K562 (cell line): ENCODE results near the gene MVP. TPM values are rescaled to one million over a fixed set of nuclear protein-coding genes. Genes with fewer than 3 reads are reported as not detected.

Source experiments
- ATF2 ChIP-seq: sonication (generic); formaldehyde crosslinking; IDR thresholded peaks from 2 replicates; pipeline ENCODE4 v1.8.1; 2022; ENCODE audit warnings: missing genetic modification reagents
- ATF6 ChIP-seq: sonication (generic); formaldehyde crosslinking; IDR thresholded peaks from 2 replicates; pipeline ENCODE4 v1.4.0; 2020; ENCODE audit warnings: mild to moderate bottlenecking, missing genetic modification reagents
- BCOR ChIP-seq: fragments of 450-650 bp; IDR thresholded peaks from 2 replicates; pipeline ENCODE4 v1.6.1; 2016
- BRD9 ChIP-seq: fragments of 450-650 bp; IDR thresholded peaks from 2 replicates; pipeline ENCODE4 v1.6.1; 2018; ENCODE audit warnings: low read depth; ENCODE audit not compliant: partially characterized antibody
- CBX5 ChIP-seq: IDR thresholded peaks from 2 replicates; pipeline ENCODE4 v1.6.1; 2014; ENCODE audit warnings: low read depth, borderline replicate concordance
- CREB1 ChIP-seq, 2 experiments: sonication (generic) in 1 of 2; formaldehyde crosslinking in 1 of 2; IDR thresholded peaks; 2 replicates each; pipeline versions ENCODE4 v1.6.1 to v1.8.0; 2012 to 2022; ENCODE audit warnings: inconsistent platforms in 1 of 2, mild to moderate bottlenecking in 1 of 2, missing genetic modification reagents in 1 of 2, moderate library complexity in 1 of 2
- DEAF1 ChIP-seq: fragments of 450-650 bp; formaldehyde crosslinking; IDR thresholded peaks from 2 replicates; pipeline ENCODE4 v1.4.0; 2020; ENCODE audit warnings: mild to moderate bottlenecking, moderate library complexity
- FOXM1 ChIP-seq, 2 experiments: fragments of 450-650 bp in 1 of 2; sonication (generic) in 1 of 2; formaldehyde crosslinking in 1 of 2; IDR thresholded peaks; 2 replicates each; pipeline versions ENCODE4 v1.6.1 to v1.9.0; 2017 to 2022; ENCODE audit warnings: low read depth in 2 of 2, mild to moderate bottlenecking in 2 of 2, missing genetic modification reagents in 1 of 2, moderate library complexity in 1 of 2
- GTF2E2 ChIP-seq: fragments of 200-800 bp; sonication (Bioruptor generic); IDR thresholded peaks from 2 replicates; pipeline ENCODE4 v1.6.1; 2016; ENCODE audit warnings: missing genetic modification characterization, missing compliant biosample characterization
- KLF16 ChIP-seq: IDR thresholded peaks from 2 replicates; pipeline ENCODE4 v1.6.1; 2016; ENCODE audit warnings: antibody characterized with exemption
- STAG1 ChIP-seq: sonication (generic); formaldehyde crosslinking; IDR thresholded peaks from 2 replicates; pipeline ENCODE4 v1.5.0; 2020; ENCODE audit warnings: missing genetic modification reagents, borderline replicate concordance
- ZNF165 ChIP-seq: fragments of 250-450 bp; sonication (Bioruptor Pico); IDR thresholded peaks from 2 replicates; pipeline ENCODE4 v1.4.0; 2020; ENCODE audit warnings: borderline replicate concordance
- ZNF76 ChIP-seq: fragments of 250-450 bp; sonication (Bioruptor Pico); IDR thresholded peaks from 2 replicates; pipeline ENCODE4 v1.4.0; 2020; ENCODE audit warnings: mild to moderate bottlenecking, moderate library complexity, borderline replicate concordance
- ZNF766 ChIP-seq: fragments of 200-800 bp; sonication (Bioruptor generic); conservative IDR thresholded peaks from 2 replicates; pipeline ENCODE4 v1.6.1; 2016; ENCODE audit warnings: missing genetic modification characterization, missing compliant biosample characterization
- polyA plus RNA-seq, 8 experiments: library from polyadenylated mRNA; depleted of rRNA in 4 of 8; stranded (reverse) in 5 of 8; unstranded in 3 of 8; fragments of >200 nt; fragmentation: Nextera tagmentation in 2 of 8; fragmentation: Illumina TruSeq in 1 of 8; extraction: Ambion mirVana in 2 of 8; extraction: Trizol in 1 of 8; gene quantifications; 2 replicates each; pipeline versions ENCODE4 v1.2.1 to v1.2.3, GENCODE V29; 2011 to 2014; ENCODE audit warnings: inconsistent platforms in 1 of 8, missing spikeins in 1 of 8
- total RNA-seq, 7 experiments: library from RNA; depleted of rRNA in 6 of 7; stranded (reverse); fragments of >200 nt in 6 of 7; fragmentation: Illumina TruSeq in 2 of 7; extraction: Trizol in 2 of 7; gene quantifications; 2 replicates each; pipeline versions ENCODE4 v1.2.1 to v1.2.3, GENCODE V29; 2011 to 2021; ENCODE audit warnings: low replicate concordance in 1 of 7
- TF ChIP-seq, protein P1 (sequence below): sonication (generic); formaldehyde crosslinking; IDR thresholded peaks from 2 replicates; pipeline ENCODE4 v1.8.0; 2022; ENCODE audit warnings: mild to moderate bottlenecking, low read depth, missing genetic modification reagents
- TF ChIP-seq, protein P2 (sequence below): fragments of 250-450 bp; sonication (Bioruptor Pico); IDR thresholded peaks from 2 replicates; pipeline ENCODE4 v1.5.0; 2020; ENCODE audit warnings: mild to moderate bottlenecking
- TF ChIP-seq, protein P3 (sequence below): fragments of 450-650 bp; formaldehyde crosslinking; IDR thresholded peaks from 2 replicates; pipeline ENCODE4 v1.4.0; 2020; ENCODE audit warnings: mild to moderate bottlenecking, moderate library complexity

MVP gene
- total and polyA plus RNA-seq, 9 of the 15 experiments (the other 6 are each of a cell fraction or from before 2014, with no cell fraction given), result 0.39 to 1.9 (median 0.76) TPM; not detected in 2

DNA sequence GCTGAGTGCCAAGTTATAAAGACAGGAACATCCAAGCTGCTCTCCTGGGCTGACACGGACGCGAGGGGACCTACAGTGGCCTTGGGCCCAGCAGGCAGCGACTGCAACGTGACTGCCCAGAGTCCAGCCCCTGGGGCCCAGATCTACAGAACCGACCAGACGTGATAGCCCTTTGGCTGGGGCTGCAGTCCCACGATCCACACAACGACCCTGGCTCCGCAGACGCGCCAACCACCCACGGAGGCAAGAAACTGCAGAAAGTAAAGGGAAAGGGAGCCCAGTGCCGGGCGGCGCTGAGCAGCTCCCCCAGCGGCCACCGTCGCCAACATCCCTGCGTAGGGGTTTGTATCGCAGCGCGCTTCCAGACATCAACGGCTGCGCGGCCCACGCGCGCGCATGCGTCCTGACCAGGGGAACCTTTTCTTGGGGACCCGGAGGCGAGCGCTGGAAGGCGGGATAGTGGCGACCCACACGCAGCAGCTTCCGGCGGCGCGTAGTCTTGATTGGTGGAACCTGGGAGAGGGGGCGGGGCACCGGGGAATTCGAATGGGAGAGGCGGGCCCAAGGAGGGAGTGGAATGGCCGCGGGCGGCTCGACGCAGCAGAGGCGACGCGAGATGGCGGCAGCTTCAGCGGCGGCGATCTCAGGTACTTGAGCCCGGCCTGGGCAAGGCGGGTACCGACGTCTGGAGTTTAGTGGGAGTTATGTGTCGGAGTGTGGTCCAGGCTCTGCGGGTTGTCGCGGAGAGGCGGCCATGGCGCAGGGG lies 29.9 kb upstream of the MVP start, which contains the start of gene KIF22 (continued):
- TF ChIP-seq, protein P1, sequence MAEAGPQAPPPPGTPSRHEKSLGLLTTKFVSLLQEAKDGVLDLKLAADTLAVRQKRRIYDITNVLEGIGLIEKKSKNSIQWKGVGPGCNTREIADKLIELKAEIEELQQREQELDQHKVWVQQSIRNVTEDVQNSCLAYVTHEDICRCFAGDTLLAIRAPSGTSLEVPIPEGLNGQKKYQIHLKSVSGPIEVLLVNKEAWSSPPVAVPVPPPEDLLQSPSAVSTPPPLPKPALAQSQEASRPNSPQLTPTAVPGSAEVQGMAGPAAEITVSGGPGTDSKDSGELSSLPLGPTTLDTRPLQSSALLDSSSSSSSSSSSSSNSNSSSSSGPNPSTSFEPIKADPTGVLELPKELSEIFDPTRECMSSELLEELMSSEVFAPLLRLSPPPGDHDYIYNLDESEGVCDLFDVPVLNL (CRISPR knock-in tag), result peak; percentile 94
- TF ChIP-seq ATF6 (CRISPR knock-in tag) (peak; percentile 83; the same call in 1 of the 2 replicates), BRD9 (peak; percentile 32), ATF2 (no peak), CREB1 (IDR thresholded peaks at IDR 0.05) (peak; percentile 57; the same call in 1 of the 2 replicates), CREB1 (CRISPR knock-in tag; IDR thresholded peaks at IDR 0.05) (peak; percentile 83), FOXM1 (IDR thresholded peaks at IDR 0.05; ENCODE audit: low read depth) (peak; percentile 87), FOXM1 (CRISPR knock-in tag; IDR thresholded peaks at IDR 0.05; ENCODE audit: low read depth) (peak; percentile 67; the same call in 1 of the 2 replicates), ZNF76 (CRISPR knock-in tag) (peak; percentile 72; the same call in 1 of the 2 replicates), DEAF1 (CRISPR knock-in tag) (peak; percentile 41), CBX5 (peak; percentile 32; the same call in 1 of the 2 replicates), ZNF165 (CRISPR knock-in tag) (peak; percentile 81), STAG1 (no peak; the same call in 1 of the 2 replicates), ZNF766 (CRISPR knock-in tag) (peak; percentile 48; the same call in 1 of the 2 replicates), GTF2E2 (tag) (peak; percentile 80; the same call in 1 of the 2 replicates), KLF16 (peak; percentile 74; the same call in 1 of the 2 replicates), BCOR (peak; percentile 37)
- TF ChIP-seq, protein P2, sequence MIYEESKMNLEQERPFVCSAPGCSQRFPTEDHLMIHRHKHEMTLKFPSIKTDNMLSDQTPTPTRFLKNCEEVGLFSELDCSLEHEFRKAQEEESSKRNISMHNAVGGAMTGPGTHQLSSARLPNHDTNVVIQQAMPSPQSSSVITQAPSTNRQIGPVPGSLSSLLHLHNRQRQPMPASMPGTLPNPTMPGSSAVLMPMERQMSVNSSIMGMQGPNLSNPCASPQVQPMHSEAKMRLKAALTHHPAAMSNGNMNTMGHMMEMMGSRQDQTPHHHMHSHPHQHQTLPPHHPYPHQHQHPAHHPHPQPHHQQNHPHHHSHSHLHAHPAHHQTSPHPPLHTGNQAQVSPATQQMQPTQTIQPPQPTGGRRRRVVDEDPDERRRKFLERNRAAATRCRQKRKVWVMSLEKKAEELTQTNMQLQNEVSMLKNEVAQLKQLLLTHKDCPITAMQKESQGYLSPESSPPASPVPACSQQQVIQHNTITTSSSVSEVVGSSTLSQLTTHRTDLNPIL (CRISPR knock-in tag), result no peak
- TF ChIP-seq, protein P3, sequence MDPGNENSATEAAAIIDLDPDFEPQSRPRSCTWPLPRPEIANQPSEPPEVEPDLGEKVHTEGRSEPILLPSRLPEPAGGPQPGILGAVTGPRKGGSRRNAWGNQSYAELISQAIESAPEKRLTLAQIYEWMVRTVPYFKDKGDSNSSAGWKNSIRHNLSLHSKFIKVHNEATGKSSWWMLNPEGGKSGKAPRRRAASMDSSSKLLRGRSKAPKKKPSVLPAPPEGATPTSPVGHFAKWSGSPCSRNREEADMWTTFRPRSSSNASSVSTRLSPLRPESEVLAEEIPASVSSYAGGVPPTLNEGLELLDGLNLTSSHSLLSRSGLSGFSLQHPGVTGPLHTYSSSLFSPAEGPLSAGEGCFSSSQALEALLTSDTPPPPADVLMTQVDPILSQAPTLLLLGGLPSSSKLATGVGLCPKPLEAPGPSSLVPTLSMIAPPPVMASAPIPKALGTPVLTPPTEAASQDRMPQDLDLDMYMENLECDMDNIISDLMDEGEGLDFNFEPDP (CRISPR knock-in tag), result no peak
